H9 (cell line): ENCODE measurements around the gene THBS3. TPM values are rescaled to one million over a fixed set of nuclear protein-coding genes. Genes with fewer than 3 reads are reported as not detected.

Experiments
- DNase-seq: peaks from one replicate; pipeline ENCODE4 v3.0.0-alpha.2; 2017
- H2AFZ ChIP-seq: one replicate; pipeline ENCODE4 v1.6.1; 2013; ENCODE audit warnings: mild to moderate bottlenecking, low read length, control low read depth, moderate library complexity
- H2AK5ac ChIP-seq: 2 replicates; pipeline ENCODE4 v1.6.1; 2013; ENCODE audit warnings: low read length, control low read depth, mixed read lengths; ENCODE audit not compliant: insufficient read length
- H2BK120ac ChIP-seq: one replicate; pipeline ENCODE4 v1.6.1; 2013; ENCODE audit warnings: low read depth, mild to moderate bottlenecking, low read length, control low read depth, inconsistent platforms; ENCODE audit not compliant: poor library complexity, severe bottlenecking
- H2BK12ac ChIP-seq: 2 replicates; pipeline ENCODE4 v1.6.1; 2013; ENCODE audit warnings: low read length, control low read depth, mixed read lengths, low read depth; ENCODE audit not compliant: insufficient read length
- H2BK15ac ChIP-seq: 2 replicates; pipeline ENCODE4 v1.6.1; 2013; ENCODE audit warnings: low read depth, low read length, control low read depth
- H2BK20ac ChIP-seq: one replicate; pipeline ENCODE4 v1.6.1; 2013; ENCODE audit warnings: low read depth, mild to moderate bottlenecking, low read length, control low read depth, inconsistent platforms; ENCODE audit not compliant: poor library complexity, severe bottlenecking
- H2BK5ac ChIP-seq: 2 replicates; pipeline ENCODE4 v1.6.1; 2013; ENCODE audit warnings: low read length, control low read depth, mixed read lengths; ENCODE audit not compliant: insufficient read length
- H3K14ac ChIP-seq: 2 replicates; pipeline ENCODE4 v1.6.1; 2013; ENCODE audit warnings: low read length, control low read depth; ENCODE audit not compliant: insufficient read depth
- H3K18ac ChIP-seq: 2 replicates; pipeline ENCODE4 v1.6.1; 2013; ENCODE audit warnings: low read depth, mild to moderate bottlenecking, mixed read lengths, low read length, control low read depth; ENCODE audit not compliant: insufficient read length
- H3K23ac ChIP-seq: 2 replicates; pipeline ENCODE4 v1.6.1; 2013; ENCODE audit warnings: low read length, control low read depth, mixed read lengths, low read depth; ENCODE audit not compliant: insufficient read length
- H3K23me2 ChIP-seq: 2 replicates; pipeline ENCODE4 v1.6.1; 2013; ENCODE audit warnings: low read depth, mild to moderate bottlenecking, mixed read lengths, low read length, control low read depth; ENCODE audit not compliant: insufficient read length, poor library complexity, severe bottlenecking
- H3K27ac ChIP-seq: 2 replicates; pipeline ENCODE4 v1.5.1; 2013; ENCODE audit warnings: low read length, control low read depth, mixed read lengths, low read depth; ENCODE audit not compliant: insufficient read length
- H3K27me3 ChIP-seq: 2 replicates; pipeline ENCODE4 v1.6.1; 2013; ENCODE audit warnings: low read length, control low read depth, inconsistent platforms; ENCODE audit not compliant: insufficient read depth
- H3K4ac ChIP-seq: 2 replicates; pipeline ENCODE4 v1.6.1; 2013; ENCODE audit warnings: low read depth, mild to moderate bottlenecking, control low read depth, inconsistent platforms, low read length, moderate library complexity
- H3K4me1 ChIP-seq: 2 replicates; pipeline ENCODE4 v1.6.1; 2013; ENCODE audit warnings: low read length, control low read depth, inconsistent platforms; ENCODE audit not compliant: insufficient read depth
- H3K4me2 ChIP-seq: 2 replicates; pipeline ENCODE4 v1.6.1; 2013; ENCODE audit warnings: low read length, control low read depth, mixed read lengths; ENCODE audit not compliant: insufficient read length, insufficient read depth
- H3K56ac ChIP-seq: 2 replicates; pipeline ENCODE4 v1.6.1; 2013; ENCODE audit warnings: low read depth, mild to moderate bottlenecking, mixed read lengths, low read length, control low read depth; ENCODE audit not compliant: insufficient read length
- H3K79me1 ChIP-seq: 2 replicates; pipeline ENCODE4 v1.6.1; 2013; ENCODE audit warnings: low read depth, mild to moderate bottlenecking, moderate library complexity, low read length, control low read depth, inconsistent platforms; ENCODE audit not compliant: insufficient read depth, poor library complexity, severe bottlenecking
- H3K79me2 ChIP-seq: 2 replicates; pipeline ENCODE4 v1.6.1; 2013; ENCODE audit warnings: low read length, control low read depth, inconsistent platforms; ENCODE audit not compliant: insufficient read depth
- H3K9ac ChIP-seq: 2 replicates; pipeline ENCODE4 v1.6.1; 2013; ENCODE audit warnings: low read length, control low read depth, mixed read lengths; ENCODE audit not compliant: insufficient read length; ENCODE audit errors: extremely low read depth
- H3K9me3 ChIP-seq: one replicate; pipeline ENCODE4 v1.6.1; 2013; ENCODE audit warnings: low read depth, low read length, inconsistent platforms; ENCODE audit not compliant: control insufficient read depth
- H3T11ph ChIP-seq: one replicate; pipeline ENCODE4 v1.6.1; 2013; ENCODE audit warnings: mild to moderate bottlenecking, low read length, control low read depth, inconsistent platforms
- H4K20me1 ChIP-seq: one replicate; pipeline ENCODE4 v1.6.1; 2013; ENCODE audit not compliant: control insufficient read depth, insufficient read length, insufficient read depth
- H4K5ac ChIP-seq: 2 replicates; pipeline ENCODE4 v1.6.1; 2013; ENCODE audit warnings: low read depth, mild to moderate bottlenecking, mixed read lengths, low read length, control low read depth; ENCODE audit not compliant: insufficient read length
- H4K8ac ChIP-seq: replicated peaks from 2 replicates; pipeline ENCODE4 v1.6.1; 2013; ENCODE audit warnings: low read length, control low read depth, mixed read lengths, low read depth; ENCODE audit not compliant: insufficient read length
- H4K91ac ChIP-seq: 2 replicates; pipeline ENCODE4 v1.6.1; 2013; ENCODE audit warnings: low read depth, mild to moderate bottlenecking, moderate library complexity, mixed read lengths, low read length, control low read depth; ENCODE audit not compliant: insufficient read length
- H3K27ac Mint-ChIP-seq, 3 experiments: 2 replicates in 2 of 3; 3 replicates in 1 of 3; pipeline ENCODE4 v1.8.0; 2020 to 2021; ENCODE audit warnings: mixed read lengths in 3 of 3, mild to moderate bottlenecking in 1 of 3, moderate library complexity in 1 of 3
- H3K27me3 Mint-ChIP-seq: 2 replicates; pipeline ENCODE4 v1.8.0; 2021; ENCODE audit warnings: low read depth, mild to moderate bottlenecking, moderate library complexity, mixed read lengths
- H3K36me3 Mint-ChIP-seq, 3 experiments: 2 replicates in 2 of 3; 3 replicates in 1 of 3; pipeline ENCODE4 v1.8.0; 2020 to 2021; ENCODE audit warnings: low read depth in 3 of 3, mixed read lengths in 3 of 3; ENCODE audit not compliant: insufficient read depth in 1 of 3
- H3K4me1 Mint-ChIP-seq, 2 experiments: 2 replicates each; pipeline ENCODE4 v1.8.0; 2020; ENCODE audit warnings: mixed read lengths in 2 of 2
- H3K4me3 Mint-ChIP-seq, 2 experiments: 2 replicates in 1 of 2; 3 replicates in 1 of 2; pipeline ENCODE4 v1.8.0; 2020 to 2021; ENCODE audit warnings: mild to moderate bottlenecking in 2 of 2, mixed read lengths in 2 of 2, moderate library complexity in 1 of 2
- H3K9me3 Mint-ChIP-seq, 2 experiments: 2 replicates in 1 of 2; 3 replicates in 1 of 2; pipeline ENCODE4 v1.8.0; 2020; ENCODE audit warnings: mild to moderate bottlenecking in 2 of 2, mixed read lengths in 2 of 2, moderate library complexity in 1 of 2
- WGBS: extraction: QIAGEN DNeasy Blood & Tissue Kit; methylation state at CpG from one replicate; pipeline ENCODE4 v1.1.7; 2013; ENCODE audit warnings: missing lambda C conversion rate, low lambda C conversion rate, mixed read lengths; ENCODE audit not compliant: insufficient read length; ENCODE audit errors: extremely low coverage; 5-methylcytosine and 5-hydroxymethylcytosine counted together
- total RNA-seq: library from RNA; stranded (reverse); gene quantifications from 2 replicates; pipeline ENCODE4 v1.2.1, GENCODE V29; 2021
- TF ChIP-seq, protein P1 (sequence below): fragments of 200-600 bp; sonication (generic); conservative IDR thresholded peaks from 3 replicates; pipeline ENCODE4 v1.8.0; 2021; ENCODE audit warnings: antibody characterized with exemption, mild to moderate bottlenecking

THBS3 gene
- total RNA-seq, 1 experiment from 2014 or later: 5.9 TPM

DNA sequence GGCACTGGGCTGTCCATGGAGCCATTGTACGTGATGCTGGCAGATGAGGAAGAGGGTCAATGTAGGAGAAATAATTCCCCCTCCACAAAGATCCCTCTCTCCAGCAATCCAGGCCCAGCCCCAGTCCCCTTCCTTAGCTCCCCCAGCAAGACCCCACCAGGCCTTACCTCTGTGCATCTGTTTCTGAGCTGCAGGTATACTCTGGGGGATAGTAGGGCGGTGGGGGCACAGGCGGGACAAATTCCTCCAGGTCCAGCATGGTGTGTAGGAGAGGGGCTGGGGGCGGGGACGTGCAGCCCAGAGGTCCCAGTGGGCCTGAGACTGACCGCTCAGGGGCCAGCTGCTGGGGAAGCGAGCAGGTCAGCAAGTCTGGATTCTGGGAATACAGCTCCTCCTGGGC is 43.9 kb upstream of the THBS3 start:
- Histone ChIP-seq H3K23ac (no peak overlapping the region), H3K9me3 (no peaks in the 10 kb centered on the region), H3K18ac (no peak overlapping the region), H3K79me1 (no peaks in the 10 kb centered on the region), H2BK15ac (no peak overlapping the region), H4K91ac (no peak overlapping the region), H3K56ac (no peak overlapping the region), H2BK5ac (no peak overlapping the region), H3K4me1 (peaks cover 4% of the 10 kb centered on the region; the same call in 1 of the 2 replicates), H2AK5ac (no peak overlapping the region), H4K8ac (no peak overlapping the region), H2BK20ac (no peak overlapping the region), H3K9ac (no peak overlapping the region), H2BK120ac (no peak overlapping the region), H2AFZ (no peak overlapping the region), H3T11ph (no peak overlapping the region), H3K27ac (no peak overlapping the region), H4K20me1 (no peaks in the 10 kb centered on the region), H2BK12ac (no peak overlapping the region), H4K5ac (no peak overlapping the region), H3K14ac (no peak overlapping the region), H3K27me3 (no peaks in the 10 kb centered on the region), H3K79me2 (no peaks in the 10 kb centered on the region), H3K23me2 (peaks cover 14% of the 10 kb centered on the region), H3K4me2 (no peak overlapping the region), H3K4ac (no peak overlapping the region)
- no peak overlapping the region; a peak in 1 of 7 replicates for H3K27ac Mint-ChIP-seq
- peaks cover 8 to 26% (median 23%) of the 10 kb centered on the region in 3 experiments for H3K36me3 Mint-ChIP-seq
- no CpG with 5 or more reads among the region's 7 CpGs for WGBS
- TF ChIP-seq, protein P1, sequence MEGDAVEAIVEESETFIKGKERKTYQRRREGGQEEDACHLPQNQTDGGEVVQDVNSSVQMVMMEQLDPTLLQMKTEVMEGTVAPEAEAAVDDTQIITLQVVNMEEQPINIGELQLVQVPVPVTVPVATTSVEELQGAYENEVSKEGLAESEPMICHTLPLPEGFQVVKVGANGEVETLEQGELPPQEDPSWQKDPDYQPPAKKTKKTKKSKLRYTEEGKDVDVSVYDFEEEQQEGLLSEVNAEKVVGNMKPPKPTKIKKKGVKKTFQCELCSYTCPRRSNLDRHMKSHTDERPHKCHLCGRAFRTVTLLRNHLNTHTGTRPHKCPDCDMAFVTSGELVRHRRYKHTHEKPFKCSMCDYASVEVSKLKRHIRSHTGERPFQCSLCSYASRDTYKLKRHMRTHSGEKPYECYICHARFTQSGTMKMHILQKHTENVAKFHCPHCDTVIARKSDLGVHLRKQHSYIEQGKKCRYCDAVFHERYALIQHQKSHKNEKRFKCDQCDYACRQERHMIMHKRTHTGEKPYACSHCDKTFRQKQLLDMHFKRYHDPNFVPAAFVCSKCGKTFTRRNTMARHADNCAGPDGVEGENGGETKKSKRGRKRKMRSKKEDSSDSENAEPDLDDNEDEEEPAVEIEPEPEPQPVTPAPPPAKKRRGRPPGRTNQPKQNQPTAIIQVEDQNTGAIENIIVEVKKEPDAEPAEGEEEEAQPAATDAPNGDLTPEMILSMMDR: no peak
- no peak for DNase-seq
- peaks cover 11% of the 10 kb centered on the region for H3K27me3 Mint-ChIP-seq
- no peak overlapping the region for H3K4me3 Mint-ChIP-seq
- peaks cover 27 to 29% of the 10 kb centered on the region in 2 experiments for H3K4me1 Mint-ChIP-seq
- H3K9me3 Mint-ChIP-seq: no peaks in the 10 kb centered on the region
